Superior temporal gyrus (tissue), 1 donor: ENCODE data around the gene GNL3.
A peak's percentile ranks its signal among the peaks of the same experiment; 100 is the strongest.

Source experiments
- DNase-seq: peaks from one replicate; pipeline ENCODE4 v3.0.0-alpha.2; 2016; ENCODE audit errors: extremely low spot score

GNL3 gene

DNA sequence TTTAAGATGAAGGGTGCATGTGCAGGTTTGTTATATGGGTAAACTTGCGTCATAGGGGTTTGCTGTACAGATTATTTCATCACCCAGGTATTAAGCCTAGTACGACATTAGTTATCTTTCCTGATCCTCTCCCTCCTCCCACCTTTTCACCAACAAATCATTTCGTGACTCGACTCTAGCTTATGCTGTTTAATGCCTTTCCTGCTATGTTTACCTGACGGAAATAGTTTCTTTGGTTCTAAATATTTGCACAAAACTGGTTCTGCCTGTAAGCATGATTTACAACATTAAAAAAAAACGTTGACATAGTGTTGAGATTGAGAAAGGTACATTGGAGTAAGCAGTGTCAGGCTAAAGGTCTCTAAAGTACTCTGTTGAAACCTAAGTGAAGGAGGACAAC lies 2.4 kb downstream of the GNL3 start:
- DNase-seq: no peak

DNA sequence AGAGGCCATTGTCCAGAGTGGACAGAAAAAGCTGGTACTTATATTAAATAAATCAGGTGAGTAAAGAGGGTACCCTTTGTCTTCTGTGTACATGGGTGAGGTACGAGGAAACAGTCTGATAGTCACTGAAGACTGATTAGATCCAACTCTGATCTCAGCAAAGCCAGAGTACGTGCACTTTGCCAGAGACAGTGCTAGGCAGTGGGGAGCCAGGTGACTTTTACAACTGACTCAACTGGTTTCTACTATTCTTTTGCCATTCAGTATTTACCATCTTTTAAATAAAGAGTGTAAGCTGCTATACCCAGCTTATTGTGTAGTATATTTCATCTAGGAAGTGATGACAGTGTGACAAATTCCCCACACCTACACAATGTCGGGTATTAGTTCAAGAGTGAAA lies 3.3 kb downstream of the GNL3 start:
- no peak for DNase-seq

DNA sequence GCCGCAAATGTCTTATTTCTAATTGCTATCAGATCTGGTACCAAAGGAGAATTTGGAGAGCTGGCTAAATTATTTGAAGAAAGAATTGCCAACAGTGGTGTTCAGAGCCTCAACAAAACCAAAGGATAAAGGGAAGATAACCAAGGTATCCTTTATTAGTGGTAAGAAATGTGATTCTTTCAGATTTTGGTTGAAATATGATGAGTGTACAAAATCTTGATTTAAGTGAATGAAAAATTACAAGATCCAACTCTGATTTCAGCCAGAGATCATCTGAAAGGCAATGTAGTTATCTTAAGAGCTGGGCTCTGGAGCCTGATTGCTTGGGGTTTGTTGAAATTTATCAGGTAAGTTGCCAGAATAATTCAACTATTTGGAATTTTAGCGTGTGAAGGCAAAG lies 4.7 kb downstream of the GNL3 start:
- DNase-seq: no peak

DNA sequence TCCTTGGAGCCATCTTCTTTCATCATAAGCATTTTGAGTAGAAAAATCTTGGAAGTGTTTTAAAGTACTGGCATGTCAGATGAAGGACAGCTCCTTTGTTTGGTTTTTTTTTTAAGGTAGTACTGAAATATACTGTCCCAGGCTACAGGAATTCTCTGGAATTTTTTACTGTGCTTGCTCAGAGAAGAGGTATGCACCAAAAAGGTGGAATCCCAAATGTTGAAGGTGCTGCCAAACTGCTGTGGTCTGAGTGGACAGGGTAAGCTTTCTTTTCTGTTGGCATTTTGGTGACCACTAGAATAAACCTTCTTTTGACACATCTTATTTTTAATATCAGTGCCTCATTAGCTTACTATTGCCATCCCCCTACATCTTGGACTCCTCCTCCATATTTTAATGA lies 7.2 kb downstream of the GNL3 start:
- no peak for DNase-seq

- no peak for DNase-seq
Measured at GRCh38 chr3:52694528-52695189, 8.8 kb downstream of the GNL3 start.

GRCh38 chr3:52695798-52696671 lies 10.2 kb downstream of the GNL3 start:
- no peak for DNase-seq

DNA sequence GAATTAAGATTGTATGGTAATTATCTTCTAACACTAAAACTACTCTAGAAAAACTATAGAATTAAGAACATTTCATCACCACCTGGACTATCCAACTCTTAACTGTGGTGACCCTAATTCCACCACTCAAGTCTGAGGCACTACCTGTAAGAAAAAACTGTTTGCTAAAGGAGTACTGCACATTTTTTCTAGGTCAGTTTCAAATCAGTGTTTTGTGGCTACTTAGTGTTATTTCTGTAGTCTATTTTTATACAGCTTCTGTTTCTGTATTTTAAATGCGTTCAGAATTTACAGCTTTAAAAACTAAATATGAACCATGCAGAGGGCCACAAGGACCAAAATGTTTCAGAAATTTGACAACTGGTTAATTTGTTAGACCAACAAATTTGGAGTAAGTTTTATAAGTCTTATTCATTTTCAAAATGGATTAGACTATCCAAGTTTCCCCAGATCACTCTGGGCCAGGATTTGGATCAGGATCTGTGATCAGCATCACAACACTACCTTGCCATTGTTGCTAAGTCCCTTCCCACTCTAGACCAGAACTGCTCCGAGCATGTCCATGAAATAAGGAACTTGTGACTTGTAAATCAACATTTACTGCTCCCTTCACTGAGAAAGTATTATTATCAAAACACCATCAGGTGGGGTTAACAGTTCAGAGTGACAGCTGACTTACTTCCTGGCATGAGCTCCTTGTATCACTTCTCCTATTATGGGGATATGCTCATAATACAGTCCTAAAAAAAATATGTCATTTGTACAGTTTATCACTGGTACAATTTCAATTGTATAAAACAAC lies 11.2 kb downstream of the GNL3 start:
- DNase-seq: no peak

GRCh38 chr3:52697632-52697965 lies 11.8 kb downstream of the GNL3 start:
- no peak for DNase-seq

DNA sequence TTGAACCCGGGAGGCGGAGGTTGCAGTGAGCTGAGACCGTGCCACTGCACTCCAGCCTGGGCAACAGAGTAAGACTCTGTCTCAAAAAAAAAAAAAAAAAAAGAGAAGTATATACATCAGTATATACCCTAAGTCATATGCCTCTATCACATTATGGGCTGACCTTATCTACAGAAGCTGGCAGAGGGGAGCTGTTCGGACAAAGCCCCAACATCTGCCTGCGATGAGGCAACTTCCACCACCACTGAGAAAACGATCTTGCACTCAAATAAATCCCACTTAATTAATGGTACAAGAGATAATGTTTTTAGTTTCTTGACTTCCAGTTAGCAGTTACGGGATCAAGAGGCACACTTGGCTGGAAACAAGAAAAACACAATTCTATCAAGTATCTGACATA lies 17.5 kb downstream of the GNL3 start:
- no peak for DNase-seq

DNA sequence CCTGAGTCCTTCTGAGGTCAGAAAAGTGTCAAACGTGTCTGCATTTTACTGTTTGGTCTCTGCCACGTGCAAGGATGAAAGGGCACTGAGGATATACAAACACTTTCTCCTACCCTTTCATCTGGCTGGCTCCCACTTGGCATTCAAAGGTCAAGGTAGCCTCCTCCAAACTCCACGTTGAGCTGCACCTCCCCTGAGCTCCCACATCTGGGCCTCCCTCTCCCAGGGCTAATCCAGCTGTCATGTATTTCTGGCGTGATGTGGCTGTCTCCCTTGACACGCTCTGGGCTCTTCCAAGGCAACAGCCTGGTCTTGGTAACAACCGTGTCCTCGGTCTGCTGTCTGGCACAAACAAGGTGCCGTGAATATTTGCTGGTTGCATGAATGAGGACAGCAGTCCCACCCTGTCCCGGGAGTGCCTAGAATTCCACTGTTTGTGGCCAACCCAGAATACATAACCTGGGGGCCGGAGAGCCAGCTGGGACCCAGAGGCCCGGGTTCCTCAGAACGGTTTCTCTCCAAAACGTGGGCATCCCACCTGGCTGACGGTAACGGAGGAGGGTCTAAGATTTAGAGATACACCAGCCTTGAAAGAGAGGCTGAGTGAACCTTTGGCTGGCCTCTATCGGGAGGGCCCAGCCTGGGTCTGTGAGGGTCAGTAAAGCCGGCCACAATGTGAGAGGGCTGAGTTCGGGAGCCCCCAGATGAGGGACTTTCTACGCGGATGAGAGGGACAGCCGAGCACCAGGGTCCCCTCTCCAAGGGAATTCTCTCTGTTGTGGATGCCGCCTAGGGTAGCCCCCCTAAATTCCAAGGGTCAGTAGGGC lies 19.0 kb downstream of the GNL3 start:
- DNase-seq: no peak

- no peak for DNase-seq
Measured at GRCh38 chr3:52705438-52705687, 19.5 kb downstream of the GNL3 start.

GRCh38 chr3:52705688-52706686 lies 20.2 kb downstream of the GNL3 start, which contains the start of the genes GLT8D1 and SPCS1:
GLT8D1 (minus strand) TSS chr3:52705791; CDS start chr3:52700460, 5,331 bp downstream.
SPCS1 (plus strand) TSS chr3:52706106; CDS start chr3:52706247, 141 bp downstream.
- DNase-seq: peak; percentile 90

- DNase-seq: no peak
Measured at GRCh38 chr3:52707585-52707984, 21.8 kb downstream of the GNL3 start.

DNA sequence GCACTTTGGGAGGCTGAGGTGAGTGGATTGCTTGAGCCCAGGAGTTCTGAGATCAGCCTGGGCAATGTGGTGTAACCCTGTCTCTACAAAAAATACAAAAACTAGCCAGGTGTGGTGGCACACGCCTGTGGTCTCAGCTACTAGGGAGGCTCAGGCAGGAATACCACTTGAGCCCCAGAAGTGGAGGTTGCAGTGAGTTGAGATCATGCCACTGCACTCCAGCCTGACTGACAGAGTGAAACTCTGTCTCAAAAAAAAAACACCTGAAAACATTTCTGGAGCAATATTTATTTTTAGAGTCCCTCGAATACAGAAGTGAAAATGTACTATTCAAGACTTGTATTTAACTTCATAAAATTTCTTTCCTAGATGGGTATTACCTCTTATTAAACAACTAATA lies 24.7 kb downstream of the GNL3 start:
- no peak for DNase-seq

GRCh38 chr3:52712291-52713212 lies 26.7 kb downstream of the GNL3 start:
- DNase-seq: no peak

GRCh38 chr3:52714335-52715302 lies 28.8 kb downstream of the GNL3 start:
- DNase-seq: no peak

GRCh38 chr3:52715714-52716305 lies 30.0 kb downstream of the GNL3 start:
- DNase-seq: no peak

DNA sequence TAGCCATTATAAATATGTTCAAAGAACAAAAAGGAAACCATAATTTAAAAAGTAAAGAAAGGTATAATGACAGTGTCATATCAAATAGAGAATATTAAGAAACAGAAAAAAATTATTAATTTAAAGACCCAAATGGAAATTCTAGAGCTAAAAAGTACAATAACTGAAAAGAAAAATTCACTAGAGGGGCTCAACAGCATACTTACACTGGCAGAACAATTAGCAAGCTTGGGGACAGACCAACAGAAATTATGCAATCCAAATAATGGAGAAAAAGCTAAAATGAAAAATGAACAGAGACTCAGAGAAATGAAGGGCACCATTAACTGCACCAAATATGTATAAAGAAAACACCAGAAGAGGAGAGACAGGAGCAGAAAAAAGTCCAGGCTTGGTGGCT lies 33.8 kb downstream of the GNL3 start:
- DNase-seq: no peak
